Right atrium auricular region (tissue), 2 donors: ENCODE measurements around the gene FGF5. TPM values are rescaled to one million over a fixed set of nuclear protein-coding genes. Genes with fewer than 3 reads are reported as not detected.
A peak's percentile ranks its signal among the peaks of the same experiment; 100 is the strongest.

ENCODE experiments used
- DNase-seq: peaks from one replicate; pipeline ENCODE4 v3.0.0-alpha.2; 2019; ENCODE audit warnings: low spot score
- H3K27ac ChIP-seq, 2 donors: fragments of 200-600 bp; sonication (generic); 1 replicate in 1 of 2; 2 replicates in 1 of 2; pipeline ENCODE4 v1.5.1; 2016 to 2019
- H3K27me3 ChIP-seq, 2 donors: fragments of 200-600 bp; sonication (generic); one replicate each; pipeline versions ENCODE4 v1.5.1 to v1.6.0; 2017 to 2019
- H3K36me3 ChIP-seq: fragments of 200-600 bp; sonication (generic); one replicate; pipeline ENCODE4 v1.5.1; 2016
- H3K4me1 ChIP-seq, 2 donors: fragments of 200-600 bp; sonication (generic); one replicate each; pipeline versions ENCODE4 v1.5.1 to v1.6.0; 2017 to 2019
- H3K4me3 ChIP-seq, 2 donors: fragments of 200-600 bp; sonication (generic); 1 replicate in 1 of 2; 2 replicates in 1 of 2; pipeline ENCODE4 v1.5.1; 2017 to 2019; ENCODE audit warnings: mild to moderate bottlenecking in 1 of 2, moderate library complexity in 1 of 2
- H3K9me3 ChIP-seq, 2 donors: fragments of 200-600 bp; sonication (generic); one replicate each; pipeline ENCODE4 v1.5.1; 2019
- total RNA-seq, 2 donors: library from RNA; depleted of rRNA; stranded (reverse); fragments of >200 nt; gene quantifications; one replicate each; pipeline ENCODE4 v1.1.0, GENCODE V29; 2016
- TF ChIP-seq, protein P1 (sequence below), 2 donors: fragments of 200-600 bp; sonication (generic); IDR thresholded peaks; one replicate each; pipeline ENCODE4 v1.5.1; 2019; ENCODE audit warnings: antibody characterized with exemption in 2 of 2

FGF5 gene
- total RNA-seq, 2 donors from 2014 or later, result 0.07 TPM; not detected in 1

DNA sequence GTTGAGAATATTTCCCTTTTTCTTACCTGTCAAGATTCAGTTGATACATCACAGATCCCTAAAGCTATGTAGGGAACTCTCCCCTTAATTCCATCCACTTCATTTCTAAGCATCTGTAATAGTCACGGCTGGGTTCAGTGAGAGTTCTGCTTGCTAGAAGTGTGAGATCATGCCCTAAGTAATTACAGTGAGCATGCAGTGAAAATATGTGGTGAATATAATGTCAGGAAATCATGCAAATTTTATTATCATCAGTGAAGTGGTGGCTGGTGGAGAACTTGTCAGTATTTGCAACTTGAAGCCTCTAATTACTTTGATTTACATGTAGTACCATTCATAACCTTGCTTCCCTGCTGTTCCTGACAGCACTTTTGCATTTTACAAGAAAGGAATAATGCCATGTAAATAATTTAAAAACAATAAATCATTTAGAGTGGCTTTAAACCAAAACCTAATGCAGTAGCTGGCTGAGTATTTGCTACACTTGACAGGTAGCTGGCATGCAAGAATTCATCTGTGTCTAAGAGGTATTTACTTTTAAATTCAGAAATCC, 40.8 kb downstream of the FGF5 start:
- no peak for DNase-seq
- no peaks in the 10 kb centered on the region for H3K27me3 ChIP-seq
- no peak overlapping the region for H3K4me3 ChIP-seq
- H3K27ac ChIP-seq, result no peak overlapping the region
- no peaks in the 10 kb centered on the region for H3K4me1 ChIP-seq
- no peaks in the 10 kb centered on the region for H3K9me3 ChIP-seq
- no peaks in the 10 kb centered on the region for H3K36me3 ChIP-seq
- TF ChIP-seq, protein P1, sequence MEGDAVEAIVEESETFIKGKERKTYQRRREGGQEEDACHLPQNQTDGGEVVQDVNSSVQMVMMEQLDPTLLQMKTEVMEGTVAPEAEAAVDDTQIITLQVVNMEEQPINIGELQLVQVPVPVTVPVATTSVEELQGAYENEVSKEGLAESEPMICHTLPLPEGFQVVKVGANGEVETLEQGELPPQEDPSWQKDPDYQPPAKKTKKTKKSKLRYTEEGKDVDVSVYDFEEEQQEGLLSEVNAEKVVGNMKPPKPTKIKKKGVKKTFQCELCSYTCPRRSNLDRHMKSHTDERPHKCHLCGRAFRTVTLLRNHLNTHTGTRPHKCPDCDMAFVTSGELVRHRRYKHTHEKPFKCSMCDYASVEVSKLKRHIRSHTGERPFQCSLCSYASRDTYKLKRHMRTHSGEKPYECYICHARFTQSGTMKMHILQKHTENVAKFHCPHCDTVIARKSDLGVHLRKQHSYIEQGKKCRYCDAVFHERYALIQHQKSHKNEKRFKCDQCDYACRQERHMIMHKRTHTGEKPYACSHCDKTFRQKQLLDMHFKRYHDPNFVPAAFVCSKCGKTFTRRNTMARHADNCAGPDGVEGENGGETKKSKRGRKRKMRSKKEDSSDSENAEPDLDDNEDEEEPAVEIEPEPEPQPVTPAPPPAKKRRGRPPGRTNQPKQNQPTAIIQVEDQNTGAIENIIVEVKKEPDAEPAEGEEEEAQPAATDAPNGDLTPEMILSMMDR (IDR thresholded peaks at IDR 0.05), result no peak

DNA sequence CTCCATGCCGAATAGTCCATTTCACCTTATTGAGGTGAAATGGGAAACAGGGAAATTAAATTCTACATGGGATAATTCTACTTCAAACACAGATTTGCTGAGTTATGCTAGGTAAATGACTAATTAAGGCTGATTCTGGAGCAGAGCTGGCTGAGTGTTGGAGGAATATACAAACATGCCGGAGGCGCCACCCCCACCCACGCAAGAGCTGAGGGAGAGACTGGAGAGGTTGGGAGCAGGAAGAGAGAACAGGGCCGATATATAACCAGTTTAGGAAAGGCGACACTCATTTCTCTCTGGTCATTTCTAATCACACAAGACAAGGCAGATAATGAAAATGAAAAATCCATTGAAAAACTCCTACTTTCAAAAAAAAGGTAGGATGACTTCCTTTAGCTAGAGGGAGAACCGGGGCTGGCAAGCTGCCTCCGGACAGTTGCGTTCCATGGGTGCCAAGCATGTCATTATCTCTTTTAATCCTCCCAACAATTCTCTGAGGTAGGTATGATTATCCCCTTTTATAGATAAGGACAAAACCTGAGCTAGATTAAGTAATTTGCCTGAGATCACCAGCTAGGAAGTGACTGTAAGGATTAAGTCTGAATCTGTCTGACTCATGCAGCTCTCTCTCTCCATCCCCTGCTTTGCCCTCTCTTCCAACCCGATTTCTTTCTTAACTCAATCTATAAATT, 41.5 kb downstream of the FGF5 start:
- Histone ChIP-seq H3K27ac (no peak overlapping the region), H3K27me3 (no peaks in the 10 kb centered on the region), H3K9me3 (no peaks in the 10 kb centered on the region), H3K4me1 (no peaks in the 10 kb centered on the region), H3K4me3 (peak overlapping the region in 1 of 2 donors; percentile 1), H3K36me3 (no peaks in the 10 kb centered on the region)
- TF ChIP-seq, protein P1 (IDR thresholded peaks at IDR 0.05), result no peak
- DNase-seq, result no peak

DNA sequence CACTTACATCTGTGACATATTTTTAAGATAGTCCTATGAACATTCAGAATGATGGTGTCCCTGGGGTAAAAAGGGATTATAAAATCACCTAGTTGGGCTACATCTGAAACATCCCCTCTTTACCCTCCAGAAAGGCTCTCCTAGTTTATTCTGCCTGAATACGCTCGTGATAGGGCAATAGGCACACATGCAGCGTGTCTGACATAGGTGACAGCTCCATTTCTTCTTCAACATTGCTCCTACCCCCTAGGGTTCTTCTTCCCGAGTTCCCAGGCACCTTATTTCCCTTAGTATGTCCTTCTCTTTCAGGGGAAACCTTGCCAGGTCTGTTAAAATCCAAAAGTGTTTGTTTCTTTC, 42.0 kb downstream of the FGF5 start:
- no peak for DNase-seq
- Histone ChIP-seq H3K36me3 (no peaks in the 10 kb centered on the region), H3K4me1 (no peaks in the 10 kb centered on the region), H3K9me3 (no peaks in the 10 kb centered on the region), H3K4me3 (no peak overlapping the region), H3K27me3 (no peaks in the 10 kb centered on the region), H3K27ac (no peak overlapping the region)
- TF ChIP-seq, protein P1 (IDR thresholded peaks at IDR 0.05), result no peak

DNA sequence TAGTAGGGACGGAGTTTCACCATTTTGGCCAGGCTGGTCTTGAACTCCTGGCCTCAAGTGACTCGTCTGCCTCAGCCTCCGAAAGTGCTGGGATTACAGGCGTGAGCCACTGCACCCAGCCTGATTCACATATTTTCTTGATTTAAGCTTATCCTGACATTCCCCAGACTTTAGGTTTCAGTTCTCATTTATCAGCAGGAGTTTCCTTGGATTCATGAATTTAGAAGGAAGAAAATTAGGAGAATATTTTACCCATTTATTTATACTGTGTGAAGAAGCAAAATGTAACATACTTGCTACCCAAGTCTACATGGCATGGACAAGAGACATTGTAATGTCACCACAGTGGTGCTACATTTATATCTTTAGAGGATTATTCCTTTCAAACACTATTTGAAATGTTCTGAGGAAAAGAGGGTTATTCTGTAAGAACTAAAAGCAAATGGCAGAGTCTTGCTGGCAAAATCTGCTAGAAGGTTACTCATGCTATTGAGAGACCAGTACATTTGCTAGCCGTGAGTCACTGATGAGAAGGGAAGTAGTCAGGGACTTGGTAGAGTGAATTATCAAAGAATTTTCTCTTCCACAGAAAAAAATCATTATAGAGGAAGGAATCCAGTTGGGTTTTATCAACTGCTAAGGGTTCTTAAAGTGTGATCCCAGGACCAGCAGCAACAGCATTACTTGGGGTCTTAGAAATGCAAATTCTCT, 43.0 kb downstream of the FGF5 start:
- H3K36me3 ChIP-seq, result no peaks in the 10 kb centered on the region
- DNase-seq, result no peak
- no peaks in the 10 kb centered on the region for H3K4me1 ChIP-seq
- H3K9me3 ChIP-seq, result no peaks in the 10 kb centered on the region
- no peak overlapping the region for H3K27ac ChIP-seq
- H3K4me3 ChIP-seq, result no peak overlapping the region
- H3K27me3 ChIP-seq, result no peaks in the 10 kb centered on the region
- TF ChIP-seq, protein P1 (IDR thresholded peaks at IDR 0.05), result no peak

DNA sequence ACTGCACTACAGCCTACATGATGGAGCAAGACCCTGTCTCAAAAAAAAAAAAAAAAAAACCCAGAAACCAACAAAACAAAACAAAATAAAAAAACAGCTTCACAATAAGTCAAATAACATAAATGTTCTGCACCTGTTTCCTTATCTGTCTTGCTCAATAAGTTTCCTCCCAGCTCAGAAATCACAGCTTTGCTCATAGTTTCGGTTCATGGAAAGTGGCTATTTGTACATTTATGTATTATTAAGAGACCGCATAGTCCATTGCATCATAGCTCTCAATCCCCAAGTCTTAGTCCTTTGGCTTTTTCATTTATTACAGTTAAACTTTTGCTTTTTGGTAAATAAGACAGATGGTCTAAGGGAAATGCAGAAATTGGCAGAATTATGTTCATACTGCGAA, 44.7 kb downstream of the FGF5 start:
- TF ChIP-seq, protein P1 (IDR thresholded peaks at IDR 0.05), result no peak
- no peak overlapping the region for H3K4me3 ChIP-seq
- no peaks in the 10 kb centered on the region for H3K36me3 ChIP-seq
- DNase-seq, result no peak
- H3K27me3 ChIP-seq, result no peaks in the 10 kb centered on the region
- no peak overlapping the region for H3K27ac ChIP-seq
- H3K4me1 ChIP-seq, result no peaks in the 10 kb centered on the region
- H3K9me3 ChIP-seq, result no peaks in the 10 kb centered on the region
